ENCODE results near the gene INSIG2.
"Not testable (repeated sequence)": the region's sequence is repeated elsewhere in the genome, so short reads cannot be mapped to it uniquely, and the experiment has no call there.

INSIG2 gene

GRCh38 chr2:118090387-118091139, 2.3 kb downstream of the INSIG2 start:
- TF ChIP-seq CTCF (IDR thresholded peaks at IDR 0.05; ENCODE audit: borderline replicate concordance, insufficient read depth, low read depth, low read length) = no peak
- no peak overlapping the region for H3K4me3 ChIP-seq (ENCODE audit: low read depth, low read length)

- TF ChIP-seq CTCF (IDR thresholded peaks at IDR 0.05; ENCODE audit: borderline replicate concordance, insufficient read depth, low read depth, low read length) = no peak
- H3K4me3 ChIP-seq (ENCODE audit: low read depth, low read length) = no peak overlapping the region
These were observed 2.8 kb downstream of the INSIG2 start for GRCh38 chr2:118091140-118091478.

- no peak for TF ChIP-seq CTCF (IDR thresholded peaks at IDR 0.05; ENCODE audit: borderline replicate concordance, insufficient read depth, low read depth, low read length)
- no peak overlapping the region for H3K4me3 ChIP-seq (ENCODE audit: low read depth, low read length)
These were observed 3.4 kb downstream of the INSIG2 start for GRCh38 chr2:118091631-118092030.

- H3K4me3 ChIP-seq (ENCODE audit: low read depth, low read length) = not testable (repeated sequence)
These were observed 5.8 kb downstream of the INSIG2 start for GRCh38 chr2:118094102-118094501.

- TF ChIP-seq CTCF (IDR thresholded peaks at IDR 0.05; ENCODE audit: borderline replicate concordance, insufficient read depth, low read depth, low read length) = no peak
These were observed 6.2 kb downstream of the INSIG2 start for GRCh38 chr2:118094503-118094902.

GRCh38 chr2:118095610-118096009, 7.3 kb downstream of the INSIG2 start:
- no peak overlapping the region for H3K4me3 ChIP-seq (ENCODE audit: low read depth, low read length)
- no peak for TF ChIP-seq CTCF (IDR thresholded peaks at IDR 0.05; ENCODE audit: borderline replicate concordance, insufficient read depth, low read depth, low read length)

More at GRCh38 chr2:118094503-118094902, 6.2 kb downstream of the INSIG2 start:
- no peak overlapping the region for H3K4me3 ChIP-seq (ENCODE audit: low read depth, low read length)

- TF ChIP-seq CTCF (IDR thresholded peaks at IDR 0.05; ENCODE audit: borderline replicate concordance, insufficient read depth, low read depth, low read length) = no peak
- no peak overlapping the region for H3K4me3 ChIP-seq (ENCODE audit: low read depth, low read length)
These were observed 9.4 kb downstream of the INSIG2 start for GRCh38 chr2:118097657-118098056.
